ENCODE results near the gene RNF34. TPM values are rescaled to one million over a fixed set of nuclear protein-coding genes. Genes with fewer than 3 reads are reported as not detected.

RNF34 gene
- total and polyA plus RNA-seq, 2 of the 13 experiments (the other 11 are each of a cell fraction or from before 2014, with no cell fraction given), result 36.8 to 53.2 TPM

- TF ChIP-seq ZNF501 (CRISPR knock-in tag; IDR thresholded peaks at IDR 0.05), result no peak
- no peak for TF ChIP-seq ZNF160 (CRISPR knock-in tag; IDR thresholded peaks at IDR 0.05)
- TF ChIP-seq ZNF331 (CRISPR knock-in tag; IDR thresholded peaks at IDR 0.05), result no peak
- TF ChIP-seq MLX (CRISPR knock-in tag; IDR thresholded peaks at IDR 0.05), result no peak
- no peak for TF ChIP-seq FOXK1 (CRISPR knock-in tag; IDR thresholded peaks at IDR 0.05; ENCODE audit: borderline replicate concordance, low read depth)
- TF ChIP-seq KLF11 (CRISPR knock-in tag; IDR thresholded peaks at IDR 0.05), result no peak
- peak; percentile 79; the same call in 1 of the 2 replicates for TF ChIP-seq ZNF546 (CRISPR knock-in tag; conservative IDR thresholded peaks at IDR 0.05)
- 0 out of 2 replicates have a peak, but pooled peaks have one; percentile 16 for TF ChIP-seq ZNF639 (CRISPR knock-in tag; conservative IDR thresholded peaks at IDR 0.05)
- TF ChIP-seq, protein P1, sequence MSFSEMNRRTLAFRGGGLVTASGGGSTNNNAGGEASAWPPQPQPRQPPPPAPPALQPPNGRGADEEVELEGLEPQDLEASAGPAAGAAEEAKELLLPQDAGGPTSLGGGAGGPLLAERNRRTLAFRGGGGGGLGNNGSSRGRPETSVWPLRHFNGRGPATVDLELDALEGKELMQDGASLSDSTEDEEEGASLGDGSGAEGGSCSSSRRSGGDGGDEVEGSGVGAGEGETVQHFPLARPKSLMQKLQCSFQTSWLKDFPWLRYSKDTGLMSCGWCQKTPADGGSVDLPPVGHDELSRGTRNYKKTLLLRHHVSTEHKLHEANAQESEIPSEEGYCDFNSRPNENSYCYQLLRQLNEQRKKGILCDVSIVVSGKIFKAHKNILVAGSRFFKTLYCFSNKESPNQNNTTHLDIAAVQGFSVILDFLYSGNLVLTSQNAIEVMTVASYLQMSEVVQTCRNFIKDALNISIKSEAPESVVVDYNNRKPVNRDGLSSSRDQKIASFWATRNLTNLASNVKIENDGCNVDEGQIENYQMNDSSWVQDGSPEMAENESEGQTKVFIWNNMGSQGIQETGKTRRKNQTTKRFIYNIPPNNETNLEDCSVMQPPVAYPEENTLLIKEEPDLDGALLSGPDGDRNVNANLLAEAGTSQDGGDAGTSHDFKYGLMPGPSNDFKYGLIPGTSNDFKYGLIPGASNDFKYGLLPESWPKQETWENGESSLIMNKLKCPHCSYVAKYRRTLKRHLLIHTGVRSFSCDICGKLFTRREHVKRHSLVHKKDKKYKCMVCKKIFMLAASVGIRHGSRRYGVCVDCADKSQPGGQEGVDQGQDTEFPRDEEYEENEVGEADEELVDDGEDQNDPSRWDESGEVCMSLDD (CRISPR knock-in tag; IDR thresholded peaks at IDR 0.05; ENCODE audit: borderline replicate concordance), result no peak
- TF ChIP-seq ZNF569 (CRISPR knock-in tag; IDR thresholded peaks at IDR 0.05; ENCODE audit: borderline replicate concordance), result no peak
- no peak for TF ChIP-seq MAFK (conservative IDR thresholded peaks at IDR 0.05 in 1 of 2, IDR thresholded peaks at IDR 0.05 in 1 of 2; ENCODE audit: low read length in 2 of 2)
- TF ChIP-seq ZNF644 (CRISPR knock-in tag; IDR thresholded peaks at IDR 0.05; ENCODE audit: low read depth), result no peak
- TF ChIP-seq POLR2AphosphoS2 (IDR thresholded peaks at IDR 0.05; ENCODE audit: low read depth, low read length), result no peak
- TF ChIP-seq, protein P2, sequence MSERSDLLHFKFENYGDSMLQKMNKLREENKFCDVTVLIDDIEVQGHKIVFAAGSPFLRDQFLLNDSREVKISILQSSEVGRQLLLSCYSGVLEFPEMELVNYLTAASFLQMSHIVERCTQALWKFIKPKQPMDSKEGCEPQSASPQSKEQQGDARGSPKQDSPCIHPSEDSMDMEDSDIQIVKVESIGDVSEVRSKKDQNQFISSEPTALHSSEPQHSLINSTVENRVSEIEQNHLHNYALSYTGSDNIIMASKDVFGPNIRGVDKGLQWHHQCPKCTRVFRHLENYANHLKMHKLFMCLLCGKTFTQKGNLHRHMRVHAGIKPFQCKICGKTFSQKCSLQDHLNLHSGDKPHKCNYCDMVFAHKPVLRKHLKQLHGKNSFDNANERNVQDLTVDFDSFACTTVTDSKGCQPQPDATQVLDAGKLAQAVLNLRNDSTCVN (CRISPR knock-in tag; IDR thresholded peaks at IDR 0.05; ENCODE audit: borderline replicate concordance), result no peak
- no peak for TF ChIP-seq ZFP62 (CRISPR knock-in tag; IDR thresholded peaks at IDR 0.05)
- TF ChIP-seq NPAS2 (CRISPR knock-in tag; IDR thresholded peaks at IDR 0.05; ENCODE audit: borderline replicate concordance), result no peak
- no peak for TF ChIP-seq ZNF10 (CRISPR knock-in tag; IDR thresholded peaks at IDR 0.05; ENCODE audit: borderline replicate concordance, low read depth)
- TF ChIP-seq ERF (CRISPR knock-in tag; IDR thresholded peaks at IDR 0.05), result no peak
- no peak for TF ChIP-seq TIGD3 (CRISPR knock-in tag; IDR thresholded peaks at IDR 0.05; ENCODE audit: borderline replicate concordance)
- TF ChIP-seq ZBTB1 (CRISPR knock-in tag; IDR thresholded peaks at IDR 0.05; ENCODE audit: borderline replicate concordance), result no peak
- TF ChIP-seq ZNF34 (CRISPR knock-in tag; IDR thresholded peaks at IDR 0.05; ENCODE audit: borderline replicate concordance), result no peak
- TF ChIP-seq MAFF (IDR thresholded peaks at IDR 0.05; ENCODE audit: low read depth, low read length), result no peak
- TF ChIP-seq HOXA5 (CRISPR knock-in tag; IDR thresholded peaks at IDR 0.05), result no peak
These were observed 68.0 kb downstream of the RNF34 start (continued) for GRCh38 chr12:121467638-121468498.
